ENCODE data around the gene GOLIM4.
A peak's percentile ranks its signal among the peaks of the same experiment; 100 is the strongest.
"Not testable (repeated sequence)": the region's sequence is repeated elsewhere in the genome, so short reads cannot be mapped to it uniquely, and the experiment has no call there.

GOLIM4 gene

DNA sequence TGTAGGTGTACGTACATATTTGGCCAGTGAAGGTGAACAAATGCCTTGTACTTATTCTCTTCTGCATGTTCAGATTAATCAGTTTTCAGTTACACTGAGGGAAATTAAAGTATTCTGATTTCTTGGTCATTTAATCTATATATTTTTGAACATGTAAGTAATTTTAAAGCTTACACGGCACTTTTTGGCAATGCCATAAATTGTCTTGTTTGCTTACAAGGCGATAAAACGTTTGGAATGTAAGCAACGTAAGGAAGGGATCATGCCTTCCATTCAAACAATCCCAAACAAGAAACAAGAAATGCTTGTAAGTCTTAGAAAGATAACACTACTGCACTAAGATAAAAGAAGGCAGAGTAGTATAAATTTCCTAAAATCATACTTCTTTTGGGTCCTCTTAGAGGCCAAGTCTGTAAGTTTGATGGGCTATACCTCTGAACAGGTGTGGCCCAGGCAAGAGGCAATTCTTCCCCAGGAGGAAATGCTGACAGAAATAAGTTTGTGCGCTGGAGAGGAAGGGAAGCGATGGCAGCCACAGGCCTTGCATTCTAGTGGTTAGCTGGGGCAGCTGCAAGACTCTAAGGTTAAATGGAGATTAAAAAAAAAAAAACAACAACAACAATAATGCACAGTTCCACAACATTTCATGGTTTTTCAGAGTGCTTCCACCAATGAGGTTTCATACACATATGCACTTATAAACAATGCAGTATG lies 73.8 kb downstream of the GOLIM4 start:
- Mint-ChIP-seq H3K4me3 (no peak overlapping the region), H3K36me3 (peaks cover 13% of the 10 kb centered on the region), H3K9me3 (no peaks in the 10 kb centered on the region), H3K27ac (no peak overlapping the region), H3K4me1 (peaks cover 16% of the 10 kb centered on the region)
- DNase-seq (ENCODE audit: low spot score in 2 of 2) (no peak), ATAC-seq (no peak)

DNA sequence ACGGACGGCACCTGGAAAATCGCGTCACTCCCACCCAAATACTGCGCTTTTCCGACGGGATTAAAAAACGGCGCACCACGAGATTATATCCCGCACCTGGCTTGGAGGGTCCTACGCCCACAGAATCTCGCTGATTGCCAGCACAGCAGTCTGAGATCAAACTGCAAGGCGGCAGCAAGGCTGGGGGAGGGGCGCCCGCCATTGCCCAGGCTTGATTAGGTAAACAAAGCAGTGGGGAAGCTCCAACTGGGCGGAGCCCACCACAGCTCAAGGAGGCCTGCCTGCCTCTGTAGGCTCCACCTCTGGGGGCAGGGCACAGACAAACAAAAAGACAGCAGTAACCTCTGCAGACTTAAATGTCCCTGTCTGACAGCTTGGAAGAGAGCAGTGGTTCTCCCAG lies 84.4 kb downstream of the GOLIM4 start:
- not testable (repeated sequence) for H3K4me1 Mint-ChIP-seq; H3K4me3 Mint-ChIP-seq; DNase-seq (ENCODE audit: low spot score in 2 of 2); H3K27ac Mint-ChIP-seq; H3K9me3 Mint-ChIP-seq; ATAC-seq
- peaks cover 11% of the 10 kb centered on the region for H3K36me3 Mint-ChIP-seq

DNA sequence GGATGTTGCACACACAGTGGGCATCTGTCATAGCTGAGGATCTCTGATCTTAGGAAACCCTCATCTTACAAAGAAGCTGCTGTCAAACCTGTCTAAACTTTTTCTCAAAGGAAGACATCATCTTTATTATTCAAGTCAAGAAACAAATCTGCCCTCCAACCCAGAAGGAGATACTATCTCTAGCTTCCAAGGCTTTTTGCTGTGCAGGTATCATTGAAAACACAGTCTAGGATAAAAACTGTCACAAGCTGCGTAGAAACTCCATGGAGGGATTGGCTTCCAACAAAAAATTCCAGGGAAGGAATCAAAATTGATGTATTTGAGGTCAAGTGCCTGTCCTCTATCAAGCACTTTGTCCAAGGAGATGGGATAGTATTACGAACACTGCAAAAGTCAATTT lies 89.1 kb downstream of the GOLIM4 start:
- H3K9me3 Mint-ChIP-seq, result no peaks in the 10 kb centered on the region
- peaks cover 11% of the 10 kb centered on the region for H3K36me3 Mint-ChIP-seq
- DNase-seq (ENCODE audit: low spot score in 2 of 2) (no peak), ATAC-seq (no peak)
- H3K4me1 Mint-ChIP-seq, result no peaks in the 10 kb centered on the region
- H3K4me3 Mint-ChIP-seq, result no peak overlapping the region
- H3K27ac Mint-ChIP-seq, result no peak overlapping the region

DNA sequence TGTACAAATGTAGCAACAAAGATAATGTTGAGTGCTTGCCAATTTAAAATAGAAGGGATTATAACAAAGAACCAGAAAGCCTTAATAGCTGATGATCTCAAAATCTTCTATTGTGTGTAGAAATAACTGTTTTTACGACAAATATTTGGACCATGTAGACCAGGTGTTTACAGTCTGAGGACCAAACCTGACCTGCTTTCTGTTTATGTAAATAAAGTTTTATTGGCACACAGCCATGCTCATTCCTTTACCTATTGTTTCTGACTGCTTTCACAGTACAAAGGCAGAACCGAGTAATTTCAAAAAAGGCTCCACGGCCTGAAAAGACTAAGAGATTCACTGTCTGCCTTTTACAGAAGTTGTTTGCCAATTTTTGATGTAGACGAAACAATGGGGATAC lies 91.8 kb downstream of the GOLIM4 start:
- no peak overlapping the region for H3K27ac Mint-ChIP-seq
- no peaks in the 10 kb centered on the region for H3K4me1 Mint-ChIP-seq
- H3K9me3 Mint-ChIP-seq, result no peaks in the 10 kb centered on the region
- H3K36me3 Mint-ChIP-seq, result no peaks in the 10 kb centered on the region
- H3K4me3 Mint-ChIP-seq, result no peak overlapping the region
- DNase-seq (ENCODE audit: low spot score in 2 of 2) (no peak), ATAC-seq (no peak)

DNA sequence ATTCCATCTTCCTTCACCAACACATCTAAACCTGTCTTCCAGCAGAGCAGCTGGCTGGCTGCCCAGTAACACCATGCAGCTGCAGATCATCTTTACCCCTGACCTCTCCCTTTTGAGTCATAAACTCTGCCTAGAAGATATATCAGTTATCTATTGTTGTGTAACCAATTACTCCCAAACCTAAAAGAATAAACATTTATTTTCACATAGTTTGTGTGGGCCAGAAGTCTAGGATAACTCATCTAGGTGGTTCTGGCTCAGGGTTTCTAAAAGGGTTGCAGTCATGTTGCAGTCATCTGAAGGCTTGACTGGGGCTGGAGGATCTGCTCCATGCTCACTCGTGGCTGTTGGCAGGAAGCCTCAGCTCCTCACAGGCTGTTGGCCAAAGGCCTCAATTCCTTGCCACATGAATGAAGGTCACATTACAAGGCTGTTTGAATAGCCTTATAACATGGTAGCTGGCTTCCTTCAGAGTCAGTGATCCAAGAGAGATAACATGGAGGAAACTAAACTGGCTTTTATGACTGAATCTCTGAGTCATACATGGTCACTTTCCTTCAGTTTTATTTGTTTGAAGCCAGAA lies 92.8 kb downstream of the GOLIM4 start:
- no peak for ATAC-seq
- H3K36me3 Mint-ChIP-seq, result no peaks in the 10 kb centered on the region
- DNase-seq (ENCODE audit: low spot score in 2 of 2), result no peak

DNA sequence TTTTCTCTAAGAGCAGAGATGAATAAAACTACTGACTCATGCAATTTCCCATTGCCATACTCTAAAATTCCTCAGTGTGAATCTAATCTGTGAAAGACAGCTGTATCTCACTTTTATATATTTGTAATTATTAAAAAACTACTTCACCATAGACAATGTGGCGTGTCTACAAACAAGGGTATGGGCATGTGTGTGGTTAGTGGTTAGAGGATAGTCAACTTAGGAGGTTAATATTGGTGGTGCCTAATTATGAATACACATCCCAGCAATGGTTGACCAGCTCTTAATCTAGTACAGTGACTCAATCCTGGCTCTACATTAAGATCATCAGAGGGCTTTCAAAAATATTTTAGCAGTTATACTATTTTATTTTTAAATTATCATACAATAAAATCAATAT lies 94.5 kb downstream of the GOLIM4 start:
- Mint-ChIP-seq H3K4me3 (no peak overlapping the region), H3K27ac (no peak overlapping the region), H3K9me3 (no peaks in the 10 kb centered on the region), H3K36me3 (no peaks in the 10 kb centered on the region), H3K4me1 (no peaks in the 10 kb centered on the region)
- DNase-seq (ENCODE audit: low spot score in 2 of 2) (no peak), ATAC-seq (peak; percentile 58)

More for the DNA sequence above, 92.8 kb downstream of the GOLIM4 start:
- Mint-ChIP-seq H3K27ac (no peak overlapping the region), H3K4me3 (no peak overlapping the region), H3K4me1 (no peaks in the 10 kb centered on the region), H3K9me3 (no peaks in the 10 kb centered on the region)

DNA sequence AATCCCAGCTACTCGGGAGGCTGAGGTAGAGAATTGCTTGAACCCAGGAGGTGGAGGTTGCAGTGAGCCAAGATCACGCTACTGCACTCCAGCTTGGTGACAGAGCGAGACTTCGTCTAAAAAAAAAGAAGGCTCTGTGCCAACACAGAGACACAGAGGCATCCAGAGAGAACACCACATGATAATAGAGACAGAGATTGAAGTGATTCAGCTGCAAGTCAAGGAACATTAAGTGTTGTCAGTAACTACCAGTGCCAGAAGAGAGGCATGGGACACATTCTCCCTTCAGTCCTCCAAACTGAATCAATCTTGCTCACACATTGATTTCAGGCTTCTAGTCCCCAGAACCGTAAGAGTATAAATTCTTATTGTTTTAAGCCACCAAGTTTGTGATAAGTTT lies 97.5 kb downstream of the GOLIM4 start:
- H3K27ac Mint-ChIP-seq, result no peak overlapping the region
- ATAC-seq (no peak), DNase-seq (ENCODE audit: low spot score in 2 of 2) (no peak)
- H3K36me3 Mint-ChIP-seq, result no peaks in the 10 kb centered on the region
- H3K4me3 Mint-ChIP-seq, result no peak overlapping the region
- no peaks in the 10 kb centered on the region for H3K4me1 Mint-ChIP-seq
- no peaks in the 10 kb centered on the region for H3K9me3 Mint-ChIP-seq

DNA sequence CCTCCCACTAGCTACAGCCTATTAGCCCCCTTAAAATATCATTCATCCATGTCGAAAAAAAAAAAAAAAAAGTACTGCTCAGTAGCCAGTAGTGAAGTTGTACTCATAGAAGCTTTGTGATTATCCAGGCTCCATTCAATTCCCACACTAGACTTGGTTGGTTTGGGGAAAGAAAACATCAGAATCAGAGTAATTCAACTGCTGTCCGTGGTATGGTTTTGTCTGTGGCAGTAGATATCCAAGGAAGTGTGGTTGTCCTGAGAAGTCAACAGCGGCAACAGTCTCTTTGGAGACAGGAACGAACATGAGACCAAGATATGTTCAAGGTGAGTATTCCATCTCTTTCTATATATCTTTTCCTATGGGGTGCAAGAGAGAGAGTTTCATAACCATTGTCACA lies 99.2 kb downstream of the GOLIM4 start:
- Mint-ChIP-seq H3K36me3 (no peaks in the 10 kb centered on the region), H3K4me3 (no peak overlapping the region), H3K27ac (no peak overlapping the region), H3K4me1 (no peaks in the 10 kb centered on the region), H3K9me3 (no peaks in the 10 kb centered on the region)
- ATAC-seq (no peak), DNase-seq (ENCODE audit: low spot score in 2 of 2) (no peak)

DNA sequence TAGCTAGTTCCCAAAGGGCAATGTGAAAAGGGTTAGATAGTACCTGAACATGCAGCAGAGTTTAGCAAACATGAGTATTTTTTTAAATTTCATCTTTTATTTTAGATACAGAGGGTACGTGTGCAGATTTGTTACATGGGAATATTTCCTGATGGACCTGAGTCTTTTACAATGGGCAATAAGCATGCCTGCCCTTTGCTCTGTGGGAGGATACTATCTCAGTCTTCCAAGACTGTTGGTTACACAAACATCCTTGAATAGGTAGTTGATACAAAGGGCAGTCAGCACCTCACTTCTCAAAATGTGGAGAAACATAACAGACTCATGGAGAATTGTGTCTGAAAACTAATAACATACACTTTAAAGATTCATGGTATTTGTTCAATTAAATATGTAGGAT lies 103.3 kb downstream of the GOLIM4 start:
- Mint-ChIP-seq H3K27ac (no peak overlapping the region), H3K9me3 (no peaks in the 10 kb centered on the region), H3K4me3 (no peak overlapping the region), H3K36me3 (no peaks in the 10 kb centered on the region), H3K4me1 (no peaks in the 10 kb centered on the region)
- ATAC-seq (no peak), DNase-seq (ENCODE audit: low spot score in 2 of 2) (no peak)

DNA sequence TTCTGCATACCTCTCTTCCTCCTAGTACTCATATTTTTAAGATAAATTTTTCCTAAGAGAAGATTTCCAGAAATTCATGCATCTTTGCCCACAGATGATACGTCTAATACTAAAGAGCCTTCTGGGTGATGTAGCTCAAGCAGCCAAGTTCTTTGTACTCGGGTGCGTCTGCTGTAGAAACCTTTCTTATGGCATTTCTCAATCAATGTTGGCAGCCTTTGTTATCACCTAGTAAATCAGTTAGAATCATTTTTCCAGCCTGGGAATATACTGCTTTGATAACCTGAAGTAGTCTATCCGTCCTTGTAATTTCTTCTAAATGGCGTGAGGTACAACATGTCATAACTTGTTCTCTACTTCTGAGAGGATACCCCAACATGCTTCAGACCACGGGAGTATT lies 104.5 kb downstream of the GOLIM4 start:
- ATAC-seq (no peak), DNase-seq (ENCODE audit: low spot score in 2 of 2) (no peak)
- Mint-ChIP-seq H3K36me3 (no peaks in the 10 kb centered on the region), H3K9me3 (no peaks in the 10 kb centered on the region), H3K4me3 (no peak overlapping the region), H3K4me1 (no peaks in the 10 kb centered on the region), H3K27ac (no peak overlapping the region)

DNA sequence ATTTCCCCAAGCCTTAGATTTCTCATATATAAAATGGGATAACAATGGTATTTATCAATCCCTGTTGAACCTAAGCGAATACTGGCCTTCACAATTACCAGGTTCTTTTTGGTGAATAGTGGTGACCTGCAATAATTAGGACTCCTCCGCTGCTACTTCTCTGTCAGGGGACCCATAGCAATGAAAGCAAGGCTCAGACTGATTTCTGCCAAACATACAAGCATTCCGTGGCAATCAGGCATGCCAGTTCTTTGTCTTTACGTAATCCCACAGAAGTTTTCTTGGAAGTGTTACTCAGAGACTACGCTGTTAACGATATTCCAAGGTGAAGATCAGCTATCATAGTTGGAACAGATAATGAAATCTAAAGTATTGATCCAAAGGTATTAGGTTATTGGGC lies 105.7 kb downstream of the GOLIM4 start:
- Mint-ChIP-seq H3K27ac (no peak overlapping the region), H3K36me3 (no peaks in the 10 kb centered on the region)

DNA sequence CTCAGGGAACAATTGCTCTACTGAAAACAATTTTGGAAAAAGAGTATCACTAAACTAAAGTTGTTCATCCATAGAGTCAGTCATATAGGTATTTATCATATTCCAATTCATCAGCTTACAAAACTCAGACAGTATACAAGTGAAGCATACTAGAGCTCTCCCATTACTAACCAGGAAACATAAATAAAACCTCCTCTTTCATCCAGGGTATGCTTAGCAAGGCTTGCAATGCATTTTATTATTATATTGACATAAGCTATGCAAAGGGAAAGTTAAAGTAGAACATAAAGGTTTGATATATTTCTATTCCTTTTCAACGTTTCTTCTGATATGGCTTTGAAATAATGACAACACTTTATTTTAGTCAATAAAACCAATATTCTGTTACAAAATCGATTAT lies 106.7 kb downstream of the GOLIM4 start:
- ATAC-seq, result no peak
- Mint-ChIP-seq H3K4me1 (no peaks in the 10 kb centered on the region), H3K36me3 (no peaks in the 10 kb centered on the region), H3K4me3 (no peak overlapping the region), H3K27ac (no peak overlapping the region), H3K9me3 (no peaks in the 10 kb centered on the region)
- DNase-seq (ENCODE audit: low spot score in 2 of 2), result no peak

More for the DNA sequence above, 105.7 kb downstream of the GOLIM4 start:
- no peaks in the 10 kb centered on the region for H3K4me1 Mint-ChIP-seq
- no peak overlapping the region for H3K4me3 Mint-ChIP-seq
- ATAC-seq (no peak), DNase-seq (ENCODE audit: low spot score in 2 of 2) (no peak)
- no peaks in the 10 kb centered on the region for H3K9me3 Mint-ChIP-seq

DNA sequence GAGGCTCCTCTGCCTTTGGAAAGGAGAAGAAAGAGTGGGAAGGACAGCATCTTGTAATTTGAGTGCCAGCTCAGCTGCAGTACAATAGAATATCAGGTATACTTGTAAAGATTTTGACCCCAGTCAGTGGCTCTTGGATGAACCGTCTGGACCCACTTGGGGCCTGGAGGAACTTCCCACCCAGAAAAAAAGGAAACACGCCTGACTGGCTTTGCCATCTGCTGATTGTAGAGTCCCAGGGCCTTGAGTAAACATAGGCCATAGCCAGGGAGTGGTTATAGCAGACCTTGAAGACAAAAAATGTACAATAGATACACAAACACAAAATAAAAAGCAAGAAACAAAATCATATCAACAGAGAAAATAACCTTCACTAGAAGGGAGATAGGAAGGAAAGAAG lies 112.1 kb downstream of the GOLIM4 start:
- no peak for ATAC-seq
- H3K4me1 Mint-ChIP-seq, result no peaks in the 10 kb centered on the region
- H3K4me3 Mint-ChIP-seq, result no peak overlapping the region
- H3K9me3 Mint-ChIP-seq, result no peaks in the 10 kb centered on the region
- no peak for DNase-seq (ENCODE audit: low spot score in 2 of 2)
- H3K27ac Mint-ChIP-seq, result no peak overlapping the region
- H3K36me3 Mint-ChIP-seq, result no peaks in the 10 kb centered on the region

DNA sequence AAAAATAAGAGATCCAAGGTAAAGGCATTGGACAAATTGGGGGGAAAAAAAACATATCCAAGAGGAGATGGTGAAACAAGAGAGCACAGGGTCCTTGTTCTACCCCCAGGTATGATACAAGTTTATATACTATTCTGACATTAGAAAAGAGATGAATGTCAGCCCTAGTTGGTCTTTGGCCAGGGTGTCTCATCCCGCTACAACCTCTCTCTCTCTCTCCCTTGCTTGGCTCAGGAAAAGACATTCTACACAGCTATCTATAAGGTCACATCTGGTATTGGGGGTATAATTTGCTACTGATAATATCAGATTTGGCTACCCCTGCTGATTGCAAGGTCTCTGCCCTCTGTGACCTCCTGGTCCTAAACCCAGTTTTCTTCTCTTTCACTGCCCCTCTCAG lies 117.2 kb downstream of the GOLIM4 start:
- Mint-ChIP-seq H3K27ac (no peak overlapping the region), H3K4me3 (no peak overlapping the region), H3K4me1 (no peaks in the 10 kb centered on the region), H3K36me3 (no peaks in the 10 kb centered on the region), H3K9me3 (no peaks in the 10 kb centered on the region)
- ATAC-seq (no peak), DNase-seq (ENCODE audit: low spot score in 2 of 2) (no peak)

DNA sequence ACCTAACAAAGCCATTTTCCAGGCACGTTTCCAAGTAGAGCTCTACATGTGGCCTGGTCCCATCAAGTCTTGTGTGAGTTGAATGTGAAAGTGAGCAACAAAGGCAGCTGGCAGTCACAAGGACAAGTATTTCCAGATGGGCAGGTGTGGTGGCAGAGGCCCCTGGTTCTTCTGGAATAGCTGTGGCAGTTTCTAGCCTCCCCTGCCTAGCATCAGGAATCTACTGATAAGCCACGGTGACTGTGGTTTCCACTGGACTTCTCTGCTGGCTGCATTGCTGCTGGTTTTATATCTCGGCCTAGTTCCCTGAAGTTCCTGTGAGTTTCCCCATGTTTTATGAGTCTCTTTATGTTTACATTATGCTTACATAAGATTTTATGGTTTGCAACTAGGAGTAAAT lies 117.7 kb downstream of the GOLIM4 start:
- H3K4me3 Mint-ChIP-seq, result no peak overlapping the region
- no peak for DNase-seq (ENCODE audit: low spot score in 2 of 2)
- no peaks in the 10 kb centered on the region for H3K4me1 Mint-ChIP-seq
- no peaks in the 10 kb centered on the region for H3K9me3 Mint-ChIP-seq
- no peak overlapping the region for H3K27ac Mint-ChIP-seq
- no peaks in the 10 kb centered on the region for H3K36me3 Mint-ChIP-seq
- ATAC-seq, result no peak

DNA sequence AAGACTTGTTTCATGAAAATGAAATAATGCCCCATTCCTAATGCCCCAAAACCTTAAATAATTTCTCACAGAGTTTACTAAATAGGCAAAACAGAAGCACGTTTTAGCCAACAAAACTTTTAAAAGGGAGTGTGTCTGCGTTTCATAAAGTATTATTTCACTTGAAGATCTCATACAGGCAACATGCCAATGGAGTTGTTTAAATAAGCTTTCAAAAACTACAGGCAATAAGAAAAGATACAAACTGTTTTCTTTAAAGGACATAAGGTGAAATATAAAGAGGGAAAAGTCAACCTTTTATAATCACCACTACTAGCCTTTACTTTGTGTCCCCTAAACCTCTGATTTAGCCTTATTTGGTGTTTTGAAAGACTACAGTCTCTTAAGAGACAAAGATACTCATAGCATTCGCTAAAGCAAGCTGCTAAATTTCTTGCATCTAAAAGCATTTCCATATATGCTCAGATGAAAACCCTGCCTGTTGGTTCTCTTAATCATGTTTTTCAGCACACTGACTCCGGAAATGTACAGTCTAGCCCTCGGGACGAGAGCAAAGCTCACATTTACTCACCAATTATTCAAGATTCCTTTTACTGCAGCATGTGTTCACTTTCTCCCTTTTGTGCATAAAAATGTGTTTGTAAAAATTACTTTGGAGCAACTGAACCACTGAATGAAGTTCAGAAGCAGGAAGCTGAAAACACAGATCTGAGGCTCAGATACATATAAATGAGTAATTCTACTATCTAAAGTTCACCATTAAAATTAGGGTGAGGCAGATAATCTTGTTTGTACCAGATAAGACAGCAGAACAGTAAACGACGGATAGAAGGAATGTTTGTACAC lies 119.0 kb downstream of the GOLIM4 start:
- Mint-ChIP-seq H3K9me3 (no peaks in the 10 kb centered on the region), H3K4me1 (no peaks in the 10 kb centered on the region), H3K27ac (no peak overlapping the region), H3K4me3 (no peak overlapping the region), H3K36me3 (no peaks in the 10 kb centered on the region)
- ATAC-seq, result no peak
- DNase-seq (ENCODE audit: low spot score in 2 of 2), result no peak

Data from stimulated activated effector memory CD8-positive, alpha-beta T cell treated with anti-CD3 and anti-CD28 coated beads, Interleukin-12 subunit alpha, Interleukin-12 subunit beta, amount 100 ng/mL, for 72 hours (primary cell).